OCI-LY7 (cell line): ENCODE data around the gene SAXO1.

Experiments used
- EZH2phosphoT487 ChIP-seq: fragments of 200-600 bp; sonication (generic); IDR thresholded peaks from 2 replicates; pipeline ENCODE4 v1.6.1; 2018; ENCODE audit warnings: low read depth, borderline replicate concordance, mild to moderate bottlenecking, mixed run types, antibody characterized with exemption, low read length, moderate library complexity, mixed read lengths
- TF ChIP-seq, protein P1 (sequence below): fragments of 200-600 bp; sonication (generic); conservative IDR thresholded peaks from 2 replicates; pipeline ENCODE4 v1.5.1; 2014; ENCODE audit warnings: mild to moderate bottlenecking, antibody characterized with exemption, low read length, moderate library complexity, mixed read lengths

DNA sequence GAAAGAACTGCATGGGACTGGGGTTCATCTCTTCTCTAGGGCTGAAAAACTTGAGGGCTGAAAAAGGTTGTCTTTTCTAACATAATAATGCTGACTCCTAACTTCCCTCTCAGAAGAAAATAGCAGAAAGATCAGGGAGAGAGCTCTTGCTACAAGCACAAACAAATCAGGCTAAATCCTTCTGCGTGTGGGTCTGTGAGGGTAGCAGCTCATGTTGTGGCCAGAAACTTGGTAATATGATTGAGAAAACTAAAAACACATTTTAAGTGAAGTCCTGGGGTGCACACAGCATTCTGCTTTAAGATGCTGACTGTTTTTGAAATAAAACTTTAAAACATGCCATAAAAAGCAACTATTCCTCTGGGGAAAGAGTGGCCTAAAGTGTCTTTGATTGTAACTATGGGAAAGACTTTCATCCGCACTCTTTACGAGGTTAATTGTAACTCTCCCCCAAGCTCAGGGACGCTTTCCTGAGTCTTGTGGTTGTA is 56.7 kb downstream of the SAXO1 start:
- TF ChIP-seq, protein P1, sequence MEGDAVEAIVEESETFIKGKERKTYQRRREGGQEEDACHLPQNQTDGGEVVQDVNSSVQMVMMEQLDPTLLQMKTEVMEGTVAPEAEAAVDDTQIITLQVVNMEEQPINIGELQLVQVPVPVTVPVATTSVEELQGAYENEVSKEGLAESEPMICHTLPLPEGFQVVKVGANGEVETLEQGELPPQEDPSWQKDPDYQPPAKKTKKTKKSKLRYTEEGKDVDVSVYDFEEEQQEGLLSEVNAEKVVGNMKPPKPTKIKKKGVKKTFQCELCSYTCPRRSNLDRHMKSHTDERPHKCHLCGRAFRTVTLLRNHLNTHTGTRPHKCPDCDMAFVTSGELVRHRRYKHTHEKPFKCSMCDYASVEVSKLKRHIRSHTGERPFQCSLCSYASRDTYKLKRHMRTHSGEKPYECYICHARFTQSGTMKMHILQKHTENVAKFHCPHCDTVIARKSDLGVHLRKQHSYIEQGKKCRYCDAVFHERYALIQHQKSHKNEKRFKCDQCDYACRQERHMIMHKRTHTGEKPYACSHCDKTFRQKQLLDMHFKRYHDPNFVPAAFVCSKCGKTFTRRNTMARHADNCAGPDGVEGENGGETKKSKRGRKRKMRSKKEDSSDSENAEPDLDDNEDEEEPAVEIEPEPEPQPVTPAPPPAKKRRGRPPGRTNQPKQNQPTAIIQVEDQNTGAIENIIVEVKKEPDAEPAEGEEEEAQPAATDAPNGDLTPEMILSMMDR = no peak
- TF ChIP-seq EZH2phosphoT487 = no peak
